HepG2 (cell line): ENCODE measurements around the gene GLDC. TPM values are rescaled to one million over a fixed set of nuclear protein-coding genes. Genes with fewer than 3 reads are reported as not detected.

Source experiments
- CSRNP1 ChIP-seq: sonication (generic); formaldehyde crosslinking; IDR thresholded peaks from 2 replicates; pipeline ENCODE4 v1.8.1; 2023; ENCODE audit warnings: mild to moderate bottlenecking, missing genetic modification reagents
- FLYWCH1 ChIP-seq: sonication (generic); formaldehyde crosslinking; IDR thresholded peaks from 2 replicates; pipeline ENCODE4 v1.8.1; 2023; ENCODE audit warnings: mild to moderate bottlenecking, missing genetic modification reagents
- HCFC1 ChIP-seq: fragments of 150-350 bp; IDR thresholded peaks from 2 replicates; pipeline ENCODE4 v1.6.1; 2014; ENCODE audit warnings: low read depth, low read length
- HMG20B ChIP-seq: conservative IDR thresholded peaks from 2 replicates; pipeline ENCODE4 v1.6.1; 2016; ENCODE audit warnings: missing genetic modification reagents, missing compliant biosample characterization
- HNRNPL ChIP-seq: fragments of 200-400 bp; formaldehyde crosslinking; IDR thresholded peaks from 2 replicates; pipeline ENCODE4 v1.6.1; 2017; ENCODE audit warnings: mild to moderate bottlenecking, low read depth, low read length
- KDM5B ChIP-seq: sonication (generic); formaldehyde crosslinking; IDR thresholded peaks from 2 replicates; pipeline ENCODE4 v1.4.0; 2020; ENCODE audit warnings: missing genetic modification reagents, mild to moderate bottlenecking, borderline replicate concordance
- KLF6 ChIP-seq: IDR thresholded peaks from 2 replicates; pipeline ENCODE4 v1.8.0; 2016; ENCODE audit warnings: missing biosample characterization, missing genetic modification reagents
- MXD1 ChIP-seq: sonication (generic); formaldehyde crosslinking; IDR thresholded peaks from 2 replicates; pipeline ENCODE4 v1.4.0; 2020; ENCODE audit warnings: mild to moderate bottlenecking, missing genetic modification reagents
- MZF1 ChIP-seq: sonication (generic); formaldehyde crosslinking; IDR thresholded peaks from 2 replicates; pipeline ENCODE4 v1.8.1; 2023; ENCODE audit warnings: mild to moderate bottlenecking, missing genetic modification reagents, borderline replicate concordance
- RBFOX2 ChIP-seq: fragments of 200-400 bp; formaldehyde crosslinking; IDR thresholded peaks from 2 replicates; pipeline ENCODE4 v1.6.1; 2017; ENCODE audit warnings: low read depth, mild to moderate bottlenecking, low read length
- SRSF4 ChIP-seq: fragments of 200-400 bp; formaldehyde crosslinking; IDR thresholded peaks from one replicate; pipeline ENCODE4 v1.6.1; 2018; ENCODE audit warnings: mild to moderate bottlenecking, low read depth, low read length, moderate library complexity; ENCODE audit not compliant: poor library complexity, severe bottlenecking
- TRAFD1 ChIP-seq: sonication (generic); formaldehyde crosslinking; IDR thresholded peaks from 2 replicates; pipeline ENCODE4 v1.5.1; 2020; ENCODE audit warnings: missing genetic modification reagents, mild to moderate bottlenecking, borderline replicate concordance
- XRCC5 ChIP-seq: fragments of 200-400 bp; formaldehyde crosslinking; optimal IDR thresholded peaks from 2 replicates; pipeline ENCODE3; 2017; ENCODE audit warnings: mild to moderate bottlenecking, low read length
- ZNF10 ChIP-seq: sonication (generic); formaldehyde crosslinking; IDR thresholded peaks from 2 replicates; pipeline ENCODE4 v1.4.0; 2020; ENCODE audit warnings: mild to moderate bottlenecking, low read depth, missing genetic modification reagents, borderline replicate concordance
- ZNF761 ChIP-seq: sonication (generic); formaldehyde crosslinking; conservative IDR thresholded peaks from 2 replicates; pipeline ENCODE4 v1.4.0; 2020; ENCODE audit warnings: mild to moderate bottlenecking, missing genetic modification reagents
- ZNF766 ChIP-seq: sonication (generic); formaldehyde crosslinking; IDR thresholded peaks from 2 replicates; pipeline ENCODE4 v1.5.0; 2020; ENCODE audit warnings: missing genetic modification reagents, borderline replicate concordance
- ZNF788 ChIP-seq: sonication (generic); formaldehyde crosslinking; IDR thresholded peaks from 2 replicates; pipeline ENCODE4 v1.5.0; 2020; ENCODE audit warnings: mild to moderate bottlenecking, missing genetic modification reagents, borderline replicate concordance
- polyA plus RNA-seq, 8 experiments: library from polyadenylated mRNA; depleted of rRNA in 3 of 8; stranded (reverse) in 7 of 8; unstranded in 1 of 8; fragments of >200 nt; fragmentation: Illumina TruSeq in 4 of 8; extraction: Trizol in 4 of 8; gene quantifications; 2 replicates each; pipeline versions ENCODE4 v1.2.1 to v1.2.3, GENCODE V29; 2011 to 2016; ENCODE audit warnings: low read depth in 4 of 8, missing spikeins in 1 of 8, mixed read lengths in 1 of 8; ENCODE audit not compliant: insufficient read depth in 1 of 8
- total RNA-seq, 5 experiments: library from RNA; depleted of rRNA; stranded (reverse); fragments of >200 nt; fragmentation: Illumina TruSeq; extraction: Trizol; gene quantifications; 2 replicates each; pipeline ENCODE4 v1.2.3, GENCODE V29; 2016; ENCODE audit warnings: low read depth in 1 of 5
- TF ChIP-seq, protein P1 (sequence below): sonication (generic); formaldehyde crosslinking; IDR thresholded peaks from 2 replicates; pipeline ENCODE4 v1.8.0; 2022; ENCODE audit warnings: missing genetic modification reagents, low read depth, mild to moderate bottlenecking, borderline replicate concordance
- TF ChIP-seq, protein P2 (sequence below): sonication (generic); formaldehyde crosslinking; IDR thresholded peaks from 2 replicates; pipeline ENCODE4 v1.4.0; 2020; ENCODE audit warnings: missing genetic modification reagents, mild to moderate bottlenecking, borderline replicate concordance
- TF ChIP-seq, protein P3 (sequence below): sonication (generic); formaldehyde crosslinking; IDR thresholded peaks from 2 replicates; pipeline ENCODE4 v1.4.0; 2020; ENCODE audit warnings: mild to moderate bottlenecking, missing genetic modification reagents

The GLDC gene
- total and polyA plus RNA-seq, 2 of the 13 experiments (the other 11 are each of a cell fraction or from before 2014, with no cell fraction given), result 59.3 to 115 TPM

GRCh38 chr9:6681147-6681956 is 35.8 kb upstream of the GLDC start (continued):
- TF ChIP-seq ZNF788 (CRISPR knock-in tag) (peak; percentile 20; the same call in 1 of the 2 replicates), HCFC1 (no peak; the same call in 1 of the 2 replicates), KLF6 (CRISPR knock-in tag) (peak; percentile 82), ZNF766 (peak; percentile 61; the same call in 1 of the 2 replicates), TRAFD1 (CRISPR knock-in tag) (no peak), HMG20B (CRISPR knock-in tag) (no peak), KDM5B (CRISPR knock-in tag) (peak; percentile 96), ZNF761 (CRISPR knock-in tag) (peak; percentile 53; the same call in 1 of the 2 replicates), HNRNPL (0 out of 2 replicates have a peak, but pooled peaks have one; percentile 35), XRCC5 (no peak), SRSF4 (no peak), MZF1 (CRISPR knock-in tag) (no peak), FLYWCH1 (CRISPR knock-in tag) (no peak), ZNF10 (CRISPR knock-in tag) (no peak), RBFOX2 (peak; percentile 99), CSRNP1 (CRISPR knock-in tag) (peak; percentile 91), MXD1 (CRISPR knock-in tag) (peak; percentile 94)
- TF ChIP-seq, protein P1, sequence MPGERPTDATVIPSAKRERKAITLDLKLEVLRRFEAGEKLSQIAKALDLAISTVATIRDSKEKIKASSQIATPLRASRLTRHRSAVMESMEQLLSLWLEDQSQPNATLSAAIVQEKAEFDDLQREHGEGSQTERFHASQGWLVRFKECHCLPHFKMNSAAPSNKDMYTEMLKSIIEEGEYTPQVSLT (CRISPR knock-in tag), result no peak; the same call in 1 of the 2 replicates
- TF ChIP-seq, protein P2, sequence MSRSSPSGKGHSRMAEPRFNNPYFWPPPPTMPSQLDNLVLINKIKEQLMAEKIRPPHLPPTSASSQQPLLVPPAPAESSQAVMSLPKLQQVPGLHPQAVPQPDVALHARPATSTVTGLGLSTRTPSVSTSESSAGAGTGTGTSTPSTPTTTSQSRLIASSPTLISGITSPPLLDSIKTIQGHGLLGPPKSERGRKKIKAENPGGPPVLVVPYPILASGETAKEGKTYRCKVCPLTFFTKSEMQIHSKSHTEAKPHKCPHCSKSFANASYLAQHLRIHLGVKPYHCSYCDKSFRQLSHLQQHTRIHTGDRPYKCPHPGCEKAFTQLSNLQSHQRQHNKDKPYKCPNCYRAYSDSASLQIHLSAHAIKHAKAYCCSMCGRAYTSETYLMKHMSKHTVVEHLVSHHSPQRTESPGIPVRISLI (CRISPR knock-in tag), result peak; percentile 87
- TF ChIP-seq, protein P3, sequence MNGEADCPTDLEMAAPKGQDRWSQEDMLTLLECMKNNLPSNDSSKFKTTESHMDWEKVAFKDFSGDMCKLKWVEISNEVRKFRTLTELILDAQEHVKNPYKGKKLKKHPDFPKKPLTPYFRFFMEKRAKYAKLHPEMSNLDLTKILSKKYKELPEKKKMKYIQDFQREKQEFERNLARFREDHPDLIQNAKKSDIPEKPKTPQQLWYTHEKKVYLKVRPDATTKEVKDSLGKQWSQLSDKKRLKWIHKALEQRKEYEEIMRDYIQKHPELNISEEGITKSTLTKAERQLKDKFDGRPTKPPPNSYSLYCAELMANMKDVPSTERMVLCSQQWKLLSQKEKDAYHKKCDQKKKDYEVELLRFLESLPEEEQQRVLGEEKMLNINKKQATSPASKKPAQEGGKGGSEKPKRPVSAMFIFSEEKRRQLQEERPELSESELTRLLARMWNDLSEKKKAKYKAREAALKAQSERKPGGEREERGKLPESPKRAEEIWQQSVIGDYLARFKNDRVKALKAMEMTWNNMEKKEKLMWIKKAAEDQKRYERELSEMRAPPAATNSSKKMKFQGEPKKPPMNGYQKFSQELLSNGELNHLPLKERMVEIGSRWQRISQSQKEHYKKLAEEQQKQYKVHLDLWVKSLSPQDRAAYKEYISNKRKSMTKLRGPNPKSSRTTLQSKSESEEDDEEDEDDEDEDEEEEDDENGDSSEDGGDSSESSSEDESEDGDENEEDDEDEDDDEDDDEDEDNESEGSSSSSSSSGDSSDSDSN, result peak; percentile 85
